ENCODE measurements around the gene EVA1C. TPM values are rescaled to one million over a fixed set of nuclear protein-coding genes. Genes with fewer than 3 reads are reported as not detected.
"Not testable (repeated sequence)": the region's sequence is repeated elsewhere in the genome, so short reads cannot be mapped to it uniquely, and the experiment has no call there.

EVA1C gene
- polyA plus RNA-seq, 1 donor from 2014 or later: 2.1 TPM

GRCh38 chr21:32538147-32538792 is 125.8 kb downstream of the EVA1C start:
- no peak overlapping the region for H3K9ac ChIP-seq (ENCODE audit: low read length)
- H4K20me1 ChIP-seq (ENCODE audit: insufficient read depth): no peaks in the 10 kb centered on the region
- no peaks in the 10 kb centered on the region for H3K9me2 ChIP-seq (ENCODE audit: insufficient read depth, low read length)
- no peak overlapping the region for H3K4me3 ChIP-seq (ENCODE audit: low read length)
- no peaks in the 10 kb centered on the region for H3K79me2 ChIP-seq (replicated peaks; ENCODE audit: insufficient read depth, low read length)
- no peaks in the 10 kb centered on the region for H3F3A ChIP-seq (ENCODE audit: insufficient read depth, low read length, poor library complexity, severe bottlenecking)
- no peak overlapping the region for H3K4me2 ChIP-seq (ENCODE audit: low read length)
- no peaks in the 10 kb centered on the region for H3K27me3 ChIP-seq (ENCODE audit: insufficient read depth, low read depth, low read length)
- no peaks in the 10 kb centered on the region for H3K36me3 ChIP-seq (ENCODE audit: insufficient read depth, low read length)
- TF ChIP-seq EZH2 (IDR thresholded peaks at IDR 0.05; ENCODE audit: borderline replicate concordance, insufficient read depth, low read length, poor library complexity, severe bottlenecking) (no peak), TAF1 (IDR thresholded peaks at IDR 0.05; ENCODE audit: low read depth) (no peak), EP300 (conservative IDR thresholded peaks at IDR 0.05; ENCODE audit: poor library complexity, severe bottlenecking) (no peak), CTCF (IDR thresholded peaks at IDR 0.05; ENCODE audit: poor library complexity, severe bottlenecking) (no peak), SMC3 (conservative IDR thresholded peaks at IDR 0.05; ENCODE audit: poor library complexity) (no peak), REST (IDR thresholded peaks at IDR 0.05; ENCODE audit: borderline replicate concordance) (no peak), RAD21 (conservative IDR thresholded peaks at IDR 0.05) (no peak), POLR2AphosphoS5 (IDR thresholded peaks at IDR 0.05) (no peak), MXI1 (conservative IDR thresholded peaks at IDR 0.05; ENCODE audit: poor library complexity, severe bottlenecking) (no peak)
- no peak overlapping the region for H2AFZ ChIP-seq (ENCODE audit: low read depth, low read length)
- no peaks in the 10 kb centered on the region for H3K9me3 ChIP-seq (ENCODE audit: low read length)
- H3K27ac ChIP-seq (ENCODE audit: low read length): no peak overlapping the region

GRCh38 chr21:32539378-32539777 is 126.9 kb downstream of the EVA1C start:
- Histone ChIP-seq H3K4me2 (ENCODE audit: low read length) (no peak overlapping the region), H3K79me2 (replicated peaks; ENCODE audit: insufficient read depth, low read length) (no peaks in the 10 kb centered on the region), H3K4me3 (ENCODE audit: low read length) (no peak overlapping the region), H4K20me1 (ENCODE audit: insufficient read depth) (no peaks in the 10 kb centered on the region), H3F3A (ENCODE audit: insufficient read depth, low read length, poor library complexity, severe bottlenecking) (no peaks in the 10 kb centered on the region), H2AFZ (ENCODE audit: low read depth, low read length) (no peak overlapping the region), H3K36me3 (ENCODE audit: insufficient read depth, low read length) (no peaks in the 10 kb centered on the region), H3K9ac (ENCODE audit: low read length) (no peak overlapping the region), H3K9me2 (ENCODE audit: insufficient read depth, low read length) (no peaks in the 10 kb centered on the region), H3K9me3 (ENCODE audit: low read length) (no peaks in the 10 kb centered on the region), H3K27ac (ENCODE audit: low read length) (no peak overlapping the region), H3K27me3 (ENCODE audit: insufficient read depth, low read depth, low read length) (no peaks in the 10 kb centered on the region)
- TF ChIP-seq RAD21 (conservative IDR thresholded peaks at IDR 0.05) (no peak), TAF1 (IDR thresholded peaks at IDR 0.05; ENCODE audit: low read depth) (no peak), EP300 (conservative IDR thresholded peaks at IDR 0.05; ENCODE audit: poor library complexity, severe bottlenecking) (no peak), POLR2AphosphoS5 (IDR thresholded peaks at IDR 0.05) (no peak), SMC3 (conservative IDR thresholded peaks at IDR 0.05; ENCODE audit: poor library complexity) (no peak), EZH2 (IDR thresholded peaks at IDR 0.05; ENCODE audit: borderline replicate concordance, insufficient read depth, low read length, poor library complexity, severe bottlenecking) (no peak), REST (IDR thresholded peaks at IDR 0.05; ENCODE audit: borderline replicate concordance) (no peak), MXI1 (conservative IDR thresholded peaks at IDR 0.05; ENCODE audit: poor library complexity, severe bottlenecking) (no peak)

- H3K9ac ChIP-seq (ENCODE audit: low read length); H3K9me2 ChIP-seq (ENCODE audit: insufficient read depth, low read length); H3K36me3 ChIP-seq (ENCODE audit: insufficient read depth, low read length): not testable (repeated sequence)
Measured at GRCh38 chr21:32543056-32543455, 130.6 kb downstream of the EVA1C start.

More at GRCh38 chr21:32543056-32543455, 130.6 kb downstream of the EVA1C start:
- H3K27me3 ChIP-seq (ENCODE audit: insufficient read depth, low read depth, low read length); H3K9me3 ChIP-seq (ENCODE audit: low read length); H3K4me2 ChIP-seq (ENCODE audit: low read length); H3F3A ChIP-seq (ENCODE audit: insufficient read depth, low read length, poor library complexity, severe bottlenecking); H3K79me2 ChIP-seq (replicated peaks; ENCODE audit: insufficient read depth, low read length); H4K20me1 ChIP-seq (ENCODE audit: insufficient read depth); H2AFZ ChIP-seq (ENCODE audit: low read depth, low read length); H3K4me3 ChIP-seq (ENCODE audit: low read length); H3K27ac ChIP-seq (ENCODE audit: low read length): not testable (repeated sequence)
